CD4-positive, alpha-beta memory T cell (primary cell): ENCODE data around the gene TCF12. TPM values are rescaled to one million over a fixed set of nuclear protein-coding genes. Genes with fewer than 3 reads are reported as not detected.

Source experiments
- CTCF ChIA-PET: fragments of 350-600 bp; sonication (Branson Sonifier 250); formaldehyde crosslinking; loops from one replicate; lab custom pipeline; 2021; ENCODE audit warnings: inconsistent platforms; ENCODE audit not compliant: partially characterized antibody; lab: Charles Lee
- POLR2A ChIA-PET: fragments of 350-600 bp; sonication (Branson Sonifier 250); formaldehyde crosslinking; loops from one replicate; lab custom pipeline; 2021; ENCODE audit not compliant: partially characterized antibody; lab: Charles Lee
- DNase-seq, 5 donors: peaks; one replicate each; pipeline versions ENCODE4 v3.0.0 to v3.0.0-alpha.2; 2020 to 2022; ENCODE audit warnings: mixed read lengths in 1 of 5
- H3K27ac ChIP-seq: one replicate; pipeline ENCODE4 v1.7.0; 2013; ENCODE audit warnings: low read depth, low read length
- H3K27me3 ChIP-seq: 2 replicates; pipeline ENCODE4 v1.7.0; 2013; ENCODE audit warnings: mild to moderate bottlenecking, low read length, moderate library complexity; ENCODE audit not compliant: insufficient read depth
- H3K36me3 ChIP-seq: 2 replicates; pipeline ENCODE4 v1.7.0; 2013; ENCODE audit warnings: mild to moderate bottlenecking, low read length, moderate library complexity; ENCODE audit not compliant: insufficient read depth
- H3K4me1 ChIP-seq: 2 replicates; pipeline ENCODE4 v1.7.0; 2013; ENCODE audit warnings: mild to moderate bottlenecking, low read length, moderate library complexity; ENCODE audit not compliant: insufficient read depth
- H3K4me3 ChIP-seq, 2 donors: one replicate each; pipeline ENCODE4 v1.7.0; 2013; ENCODE audit warnings: low read length in 2 of 2, mild to moderate bottlenecking in 1 of 2
- H3K9me3 ChIP-seq, 2 donors: one replicate each; pipeline ENCODE4 v1.7.0; 2013; ENCODE audit warnings: low read length in 2 of 2, control low read depth in 1 of 2; ENCODE audit not compliant: control insufficient read depth in 1 of 2
- H3K27ac Mint-ChIP-seq, 7 donors: one replicate each; pipeline ENCODE4 v1.8.0; 2020 to 2021; ENCODE audit warnings: mixed read lengths in 7 of 7, mild to moderate bottlenecking in 6 of 7, inconsistent platforms in 3 of 7, moderate library complexity in 3 of 7
- H3K27me3 Mint-ChIP-seq, 2 donors: one replicate each; pipeline ENCODE4 v1.8.0; 2020 to 2021; ENCODE audit warnings: mixed read lengths in 2 of 2
- H3K36me3 Mint-ChIP-seq, 2 donors: one replicate each; pipeline ENCODE4 v1.8.0; 2020 to 2021; ENCODE audit warnings: mixed read lengths in 2 of 2, inconsistent platforms in 1 of 2, mild to moderate bottlenecking in 1 of 2
- H3K4me1 Mint-ChIP-seq, 4 donors: one replicate each; pipeline ENCODE4 v1.8.0; 2020 to 2021; ENCODE audit warnings: mixed read lengths in 4 of 4, mild to moderate bottlenecking in 1 of 4
- H3K4me3 Mint-ChIP-seq, 8 donors: one replicate each; pipeline ENCODE4 v1.8.0; 2020 to 2021; ENCODE audit warnings: mixed read lengths in 8 of 8, mild to moderate bottlenecking in 7 of 8, moderate library complexity in 6 of 8, inconsistent platforms in 3 of 8
- H3K9me3 Mint-ChIP-seq, 8 donors: one replicate each; pipeline ENCODE4 v1.8.0; 2020 to 2021; ENCODE audit warnings: mixed read lengths in 8 of 8, mild to moderate bottlenecking in 5 of 8, inconsistent platforms in 3 of 8, moderate library complexity in 1 of 8
- intact Hi-C: fragments of 100-400 bp; cut with micrococcal nuclease; formaldehyde crosslinking; loops from one replicate; pipeline ENCODE4 v1.15.1; 2023
- polyA plus RNA-seq, 2 donors: library from polyadenylated mRNA; unstranded; fragments of 300-500 nt; fragmentation: Illumina TruSeq; gene quantifications; one replicate each; pipeline ENCODE4 v1.2.3, GENCODE V29; 2021
- total RNA-seq, 2 experiments: library from RNA; stranded (reverse); gene quantifications; one replicate each; pipeline ENCODE4 v1.2.3, GENCODE V29; 2021

TCF12 gene
- total and polyA plus RNA-seq, 4 experiments from 2014 or later = 36.5 to 86.5 (median 68.4) TPM

DNA sequence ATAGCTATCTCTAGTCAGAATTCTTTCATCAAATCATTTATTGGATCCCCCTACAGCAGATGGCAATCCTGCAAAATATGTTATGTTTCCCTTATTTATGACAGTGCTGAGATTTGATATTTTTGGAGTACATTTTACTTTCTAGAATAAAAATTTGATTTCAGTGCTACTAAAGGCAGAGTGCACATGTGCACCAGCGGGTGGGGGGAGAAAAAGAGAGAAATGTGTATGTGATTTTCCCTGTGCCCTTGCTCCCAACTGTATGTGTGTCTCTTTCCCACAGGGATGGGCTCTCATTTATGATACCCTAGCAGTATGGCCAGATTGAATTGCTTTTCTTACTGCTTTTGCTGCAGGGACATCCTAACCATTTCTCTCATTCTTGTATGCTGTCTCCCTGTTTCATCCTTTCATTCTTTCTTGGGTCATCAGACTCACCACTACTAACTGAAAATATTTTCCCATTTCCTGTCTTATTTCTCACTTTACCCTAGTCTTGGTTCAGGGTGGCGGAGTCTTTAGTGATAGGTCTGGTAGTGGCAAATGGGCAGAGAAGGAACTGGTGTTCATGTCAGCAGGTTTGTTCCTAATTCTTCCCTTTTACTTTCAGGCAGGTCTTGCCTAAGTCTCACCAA lies 140.7 kb downstream of the TCF12 start:
- H3K36me3 ChIP-seq = no peaks in the 10 kb centered on the region
- POLR2A ChIA-PET = no interaction called here
- peaks cover 6 to 21% of the 10 kb centered on the region in 2 donors for H3K36me3 Mint-ChIP-seq

DNA sequence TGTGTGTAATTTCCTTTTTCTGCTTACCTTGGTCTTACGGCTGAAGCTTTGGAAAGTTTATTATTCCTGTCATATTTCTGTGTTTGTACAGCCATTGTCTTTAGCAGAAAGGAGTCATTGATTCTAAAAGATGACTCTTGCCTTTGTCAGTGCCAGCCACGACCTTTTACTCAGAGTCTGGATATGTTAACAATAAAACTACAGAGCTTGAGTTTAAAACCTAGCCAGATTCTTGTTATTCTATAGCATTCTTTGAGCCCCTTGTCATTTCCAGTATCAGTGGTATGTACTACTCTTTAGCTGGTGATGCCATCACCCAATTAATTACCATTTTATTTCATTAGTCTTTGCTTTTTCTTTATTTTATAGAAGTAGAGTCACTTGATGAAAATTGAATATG lies 142.4 kb downstream of the TCF12 start:
- intact Hi-C loops = no loop called here
- ChIA-PET CTCF (interaction anchor here (0.5 kb wide), 1 partner anchor 53 kb away, joined by 3 read pairs; no protein-coding TSS in a partner anchor), POLR2A (no interaction called here)
- H3K27ac Mint-ChIP-seq = no peak overlapping the region
- Histone ChIP-seq H3K36me3 (no peaks in the 10 kb centered on the region), H3K27me3 (no peaks in the 10 kb centered on the region), H3K4me3 (no peak overlapping the region), H3K4me1 (peaks cover under 1% of the 10 kb centered on the region), H3K9me3 (no peaks in the 10 kb centered on the region), H3K27ac (no peak overlapping the region)
- no peak overlapping the region for H3K4me3 Mint-ChIP-seq
- peaks cover 12 to 19% of the 10 kb centered on the region in 2 donors for H3K36me3 Mint-ChIP-seq
- DNase-seq = no peak
- H3K9me3 Mint-ChIP-seq = no peaks in the 10 kb centered on the region
- H3K27me3 Mint-ChIP-seq = no peaks in the 10 kb centered on the region
- peaks cover 23 to 36% (median 29%) of the 10 kb centered on the region in 4 donors for H3K4me1 Mint-ChIP-seq

More for the DNA sequence above, 140.7 kb downstream of the TCF12 start:
- DNase-seq = no peak
- Mint-ChIP-seq H3K4me1 (peaks cover 30 to 46% (median 36%) of the 10 kb centered on the region in 4 donors), H3K9me3 (no peaks in the 10 kb centered on the region), H3K4me3 (no peak overlapping the region), H3K27ac (no peak overlapping the region), H3K27me3 (no peaks in the 10 kb centered on the region)
- CTCF ChIA-PET = no interaction called here
- H3K4me3 ChIP-seq = no peak overlapping the region
- intact Hi-C loops = no loop called here
- H3K27me3 ChIP-seq = no peaks in the 10 kb centered on the region
- no peak overlapping the region for H3K27ac ChIP-seq
- H3K4me1 ChIP-seq = peaks cover 3% of the 10 kb centered on the region
- H3K9me3 ChIP-seq = no peaks in the 10 kb centered on the region

DNA sequence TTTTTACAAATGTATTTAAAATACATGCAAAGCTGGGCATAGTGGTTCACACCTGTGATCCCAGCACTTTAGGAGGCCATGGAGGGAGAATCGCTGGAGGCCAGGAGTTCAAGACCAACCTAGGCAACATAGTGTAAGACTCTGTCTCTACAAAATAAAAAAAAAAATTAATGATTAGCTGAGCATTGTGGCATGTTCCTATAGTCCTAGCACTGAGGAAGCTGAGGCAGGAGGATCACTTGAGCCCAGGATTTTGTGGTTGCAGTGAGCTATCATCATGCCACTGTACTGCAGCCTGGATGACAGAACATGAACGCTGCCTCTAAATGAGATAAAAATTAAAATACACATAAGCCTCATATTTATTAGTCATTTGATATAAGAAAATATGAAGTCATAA lies 142.8 kb downstream of the TCF12 start:
- no peaks in the 10 kb centered on the region for H3K9me3 Mint-ChIP-seq
- POLR2A ChIA-PET = no interaction called here
- intact Hi-C loops = no loop called here

DNA sequence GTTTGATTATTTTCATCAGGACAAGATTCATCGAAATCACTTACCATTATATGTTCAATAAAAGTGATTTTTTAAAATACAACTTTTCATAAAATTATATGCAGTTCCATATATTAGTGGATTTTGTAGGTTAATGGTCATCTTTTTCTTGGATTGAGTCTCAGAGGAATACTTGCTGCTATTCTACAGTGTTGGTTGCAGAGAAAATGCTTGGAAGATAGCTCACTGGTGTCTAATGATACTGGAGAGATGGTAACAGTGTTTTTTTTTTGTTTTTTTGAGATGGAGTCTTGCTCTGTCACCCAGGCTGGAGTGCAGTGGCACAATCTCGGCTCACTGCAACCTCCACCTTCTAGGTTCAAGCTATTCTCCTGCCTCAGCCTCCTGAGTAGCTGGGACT lies 143.3 kb downstream of the TCF12 start:
- no peaks in the 10 kb centered on the region for H3K9me3 Mint-ChIP-seq
- POLR2A ChIA-PET = no interaction called here
- H3K27ac Mint-ChIP-seq = no peak overlapping the region
- Histone ChIP-seq H3K27me3 (no peaks in the 10 kb centered on the region), H3K36me3 (no peaks in the 10 kb centered on the region), H3K4me1 (no peaks in the 10 kb centered on the region), H3K9me3 (no peaks in the 10 kb centered on the region), H3K27ac (no peak overlapping the region), H3K4me3 (no peak overlapping the region)
- intact Hi-C loops = no loop called here
- H3K27me3 Mint-ChIP-seq = no peaks in the 10 kb centered on the region
- no peak overlapping the region for H3K4me3 Mint-ChIP-seq
- CTCF ChIA-PET = no interaction called here
- H3K36me3 Mint-ChIP-seq = peaks cover 13 to 18% of the 10 kb centered on the region in 2 donors
- peaks cover 22 to 33% (median 27%) of the 10 kb centered on the region in 4 donors for H3K4me1 Mint-ChIP-seq
- DNase-seq = no peak

More for the DNA sequence above, 142.8 kb downstream of the TCF12 start:
- Mint-ChIP-seq H3K4me3 (no peak overlapping the region), H3K27me3 (no peaks in the 10 kb centered on the region), H3K36me3 (peaks cover 13 to 18% of the 10 kb centered on the region in 2 donors), H3K4me1 (peaks cover 22 to 34% (median 28%) of the 10 kb centered on the region in 4 donors), H3K27ac (no peak overlapping the region)
- CTCF ChIA-PET = no interaction called here
- Histone ChIP-seq H3K4me1 (no peaks in the 10 kb centered on the region), H3K4me3 (no peak overlapping the region), H3K9me3 (no peaks in the 10 kb centered on the region), H3K27me3 (no peaks in the 10 kb centered on the region), H3K36me3 (no peaks in the 10 kb centered on the region), H3K27ac (no peak overlapping the region)
- DNase-seq = no peak

DNA sequence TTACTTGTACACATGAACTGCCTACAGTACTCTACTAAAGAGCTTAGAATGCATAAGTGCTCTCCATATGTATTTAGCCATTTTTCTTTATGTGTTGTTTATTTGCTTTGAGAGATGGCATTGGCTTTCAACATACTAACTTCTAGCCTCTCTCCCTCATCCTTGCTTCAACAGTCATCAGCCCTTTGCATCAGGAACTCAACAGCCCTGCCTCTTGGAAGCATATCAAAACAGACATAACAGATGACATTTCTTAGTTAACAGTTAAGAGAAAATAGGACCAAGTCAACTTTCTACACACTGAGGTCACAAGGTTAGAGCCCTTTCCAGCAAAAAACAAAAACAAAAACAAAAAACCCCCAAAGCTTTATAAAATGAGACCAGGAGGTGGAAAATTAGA lies 145.6 kb downstream of the TCF12 start:
- H3K9me3 ChIP-seq = no peaks in the 10 kb centered on the region
- peaks cover 13 to 29% (median 21%) of the 10 kb centered on the region in 4 donors for H3K4me1 Mint-ChIP-seq
- DNase-seq = no peak
- H3K36me3 ChIP-seq = no peaks in the 10 kb centered on the region
- ChIA-PET POLR2A (no interaction called here), CTCF (no interaction called here)
- no peaks in the 10 kb centered on the region for H3K4me1 ChIP-seq
- peaks cover 13 to 24% of the 10 kb centered on the region in 2 donors for H3K36me3 Mint-ChIP-seq
- H3K4me3 ChIP-seq = no peak overlapping the region
- no peaks in the 10 kb centered on the region for H3K27me3 ChIP-seq
- H3K27ac ChIP-seq = no peak overlapping the region
- H3K27me3 Mint-ChIP-seq = no peaks in the 10 kb centered on the region
- peak overlapping the region in 1 of 8 donors; percentile 5 for H3K4me3 Mint-ChIP-seq
- no peaks in the 10 kb centered on the region for H3K9me3 Mint-ChIP-seq
- intact Hi-C loops = no loop called here
- no peak overlapping the region for H3K27ac Mint-ChIP-seq

DNA sequence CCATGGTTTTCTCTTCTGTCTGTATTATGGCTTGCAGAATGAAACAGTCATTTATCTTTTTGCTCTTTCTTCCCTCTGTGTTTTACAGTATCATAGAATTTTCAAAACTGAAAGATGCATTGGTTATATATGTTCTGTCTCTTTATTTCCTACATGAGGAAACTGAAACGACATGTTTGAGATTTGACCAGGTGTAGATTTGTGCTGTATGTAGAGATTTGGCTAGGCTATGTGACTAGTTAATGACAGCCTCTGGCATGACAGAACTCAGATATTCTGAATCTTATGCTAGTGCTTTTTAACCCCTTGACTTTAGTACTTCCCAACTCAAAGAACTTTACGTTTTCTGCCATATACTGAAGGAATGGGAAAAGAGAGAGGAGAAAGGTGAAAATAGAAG lies 151.0 kb downstream of the TCF12 start:
- H3K36me3 Mint-ChIP-seq = peaks cover 6% of the 10 kb centered on the region in 2 donors
- no peak for DNase-seq

DNA sequence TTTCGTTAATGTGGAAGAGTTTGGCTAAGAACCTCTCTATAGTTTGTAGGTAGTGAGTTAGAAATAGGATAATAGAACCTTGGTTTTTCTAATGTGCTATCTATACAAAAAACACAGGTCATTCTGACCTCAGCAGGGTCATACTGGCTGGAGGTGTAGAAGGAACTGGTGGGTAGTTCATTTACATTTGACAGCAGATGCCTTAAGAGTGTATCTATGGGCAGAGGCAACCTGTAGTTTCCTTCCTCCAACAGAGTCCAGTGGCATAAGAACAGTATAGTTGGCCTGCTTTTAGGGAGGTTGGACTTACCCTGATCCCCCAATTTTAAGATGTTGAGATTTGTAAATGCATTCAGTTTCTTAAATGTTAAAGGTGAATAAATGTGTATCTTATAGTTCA lies 152.2 kb downstream of the TCF12 start:
- intact Hi-C loops = no loop called here
- H3K27me3 ChIP-seq = no peaks in the 10 kb centered on the region
- peaks cover 2 to 6% of the 10 kb centered on the region in 2 donors for H3K36me3 Mint-ChIP-seq
- no peak overlapping the region for H3K4me3 ChIP-seq
- no peak overlapping the region for H3K27ac Mint-ChIP-seq
- H3K4me3 Mint-ChIP-seq = no peak overlapping the region
- ChIA-PET POLR2A (no interaction called here), CTCF (no interaction called here)
- no peak for DNase-seq
- peaks cover 28 to 47% (median 30%) of the 10 kb centered on the region in 4 donors for H3K4me1 Mint-ChIP-seq
- H3K9me3 ChIP-seq = no peaks in the 10 kb centered on the region
- no peak overlapping the region for H3K27ac ChIP-seq
- peaks cover 4% of the 10 kb centered on the region for H3K4me1 ChIP-seq
- no peaks in the 10 kb centered on the region for H3K27me3 Mint-ChIP-seq
- no peaks in the 10 kb centered on the region for H3K36me3 ChIP-seq
- no peaks in the 10 kb centered on the region for H3K9me3 Mint-ChIP-seq

More for the DNA sequence above, 151.0 kb downstream of the TCF12 start:
- Histone ChIP-seq H3K36me3 (no peaks in the 10 kb centered on the region), H3K4me3 (no peak overlapping the region), H3K9me3 (no peaks in the 10 kb centered on the region), H3K27ac (no peak overlapping the region), H3K4me1 (peaks cover 4% of the 10 kb centered on the region), H3K27me3 (no peaks in the 10 kb centered on the region)
- H3K27me3 Mint-ChIP-seq = no peaks in the 10 kb centered on the region
- ChIA-PET CTCF (no interaction called here), POLR2A (no interaction called here)
- intact Hi-C loops = no loop called here
- no peak overlapping the region for H3K4me3 Mint-ChIP-seq
- no peaks in the 10 kb centered on the region for H3K9me3 Mint-ChIP-seq
- H3K4me1 Mint-ChIP-seq = peaks cover 26 to 47% (median 29%) of the 10 kb centered on the region in 4 donors
- H3K27ac Mint-ChIP-seq = no peak overlapping the region
